A549 (cell line): Measurements from ENCODE around the gene DNAH8.

Experiments
- EP300 ChIP-seq, 2 experiments: fragments of >200 bp; sonication (Bioruptor Twin); formaldehyde crosslinking; IDR thresholded peaks; 2 replicates in 1 of 2; 3 replicates in 1 of 2; pipeline ENCODE4 v1.6.1; 2016 to 2017
- MYC ChIP-seq: IDR thresholded peaks from 2 replicates; pipeline ENCODE4 v1.6.1; 2012; ENCODE audit warnings: mild to moderate bottlenecking, inconsistent platforms, low read length, improper control_type of control experiment, borderline replicate concordance
- NR3C1 ChIP-seq: fragments of >200 bp; sonication (Bioruptor Twin); formaldehyde crosslinking; IDR thresholded peaks from 3 replicates; pipeline ENCODE4 v1.6.1; 2017
- POLR2A ChIP-seq: IDR thresholded peaks from 2 replicates; pipeline ENCODE4 v1.6.1; 2012; ENCODE audit warnings: mild to moderate bottlenecking, low read length
- ZC3H11A ChIP-seq: fragments of 450-650 bp; IDR thresholded peaks from 2 replicates; pipeline ENCODE4 v1.6.1; 2014; ENCODE audit warnings: antibody characterized with exemption, mild to moderate bottlenecking
- TF ChIP-seq, protein P1 (sequence below): fragments of >200 bp; sonication (Bioruptor Twin); formaldehyde crosslinking; IDR thresholded peaks from 3 replicates; pipeline ENCODE4 v1.5.1; 2016
- TF ChIP-seq, protein P2 (sequence below): IDR thresholded peaks from 2 replicates; pipeline ENCODE4 v1.6.1; 2012

DNA sequence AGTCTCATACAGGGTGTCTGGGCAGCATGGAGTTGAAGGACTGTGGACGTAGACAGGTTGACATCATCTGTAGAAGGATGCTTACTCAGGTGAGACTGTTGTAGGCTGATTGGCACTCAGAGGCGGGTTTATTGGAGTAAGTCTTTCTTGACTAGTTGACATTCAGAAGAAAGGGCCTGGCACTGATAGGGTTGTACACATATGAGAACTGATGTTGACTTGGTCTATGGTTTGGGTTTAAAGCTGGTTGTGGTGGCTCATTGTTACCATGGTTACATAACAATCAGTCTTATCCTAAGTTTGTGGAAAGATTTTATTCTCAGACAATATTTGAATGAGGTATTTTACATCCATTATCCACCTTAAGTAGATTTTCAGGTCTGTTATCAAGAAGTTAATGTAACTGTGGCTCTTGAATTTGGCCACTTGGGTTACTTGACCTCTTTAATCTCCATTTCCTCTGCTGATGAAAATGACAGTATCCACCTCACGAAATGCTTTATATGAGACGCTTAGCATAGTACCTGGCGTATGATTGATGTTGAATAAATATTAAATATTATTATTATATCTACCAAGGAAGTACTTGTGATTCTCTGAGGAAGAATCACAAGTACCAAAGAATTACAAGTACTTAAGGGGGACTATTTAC, 109.3 kb downstream of the DNAH8 start:
- TF ChIP-seq ZC3H11A (no peak), POLR2A (no peak), NR3C1 (no peak), MYC (no peak), EP300 (IDR thresholded peaks at IDR 0.05) (no peak)
- TF ChIP-seq, protein P1, sequence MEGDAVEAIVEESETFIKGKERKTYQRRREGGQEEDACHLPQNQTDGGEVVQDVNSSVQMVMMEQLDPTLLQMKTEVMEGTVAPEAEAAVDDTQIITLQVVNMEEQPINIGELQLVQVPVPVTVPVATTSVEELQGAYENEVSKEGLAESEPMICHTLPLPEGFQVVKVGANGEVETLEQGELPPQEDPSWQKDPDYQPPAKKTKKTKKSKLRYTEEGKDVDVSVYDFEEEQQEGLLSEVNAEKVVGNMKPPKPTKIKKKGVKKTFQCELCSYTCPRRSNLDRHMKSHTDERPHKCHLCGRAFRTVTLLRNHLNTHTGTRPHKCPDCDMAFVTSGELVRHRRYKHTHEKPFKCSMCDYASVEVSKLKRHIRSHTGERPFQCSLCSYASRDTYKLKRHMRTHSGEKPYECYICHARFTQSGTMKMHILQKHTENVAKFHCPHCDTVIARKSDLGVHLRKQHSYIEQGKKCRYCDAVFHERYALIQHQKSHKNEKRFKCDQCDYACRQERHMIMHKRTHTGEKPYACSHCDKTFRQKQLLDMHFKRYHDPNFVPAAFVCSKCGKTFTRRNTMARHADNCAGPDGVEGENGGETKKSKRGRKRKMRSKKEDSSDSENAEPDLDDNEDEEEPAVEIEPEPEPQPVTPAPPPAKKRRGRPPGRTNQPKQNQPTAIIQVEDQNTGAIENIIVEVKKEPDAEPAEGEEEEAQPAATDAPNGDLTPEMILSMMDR: no peak
- TF ChIP-seq, protein P2, sequence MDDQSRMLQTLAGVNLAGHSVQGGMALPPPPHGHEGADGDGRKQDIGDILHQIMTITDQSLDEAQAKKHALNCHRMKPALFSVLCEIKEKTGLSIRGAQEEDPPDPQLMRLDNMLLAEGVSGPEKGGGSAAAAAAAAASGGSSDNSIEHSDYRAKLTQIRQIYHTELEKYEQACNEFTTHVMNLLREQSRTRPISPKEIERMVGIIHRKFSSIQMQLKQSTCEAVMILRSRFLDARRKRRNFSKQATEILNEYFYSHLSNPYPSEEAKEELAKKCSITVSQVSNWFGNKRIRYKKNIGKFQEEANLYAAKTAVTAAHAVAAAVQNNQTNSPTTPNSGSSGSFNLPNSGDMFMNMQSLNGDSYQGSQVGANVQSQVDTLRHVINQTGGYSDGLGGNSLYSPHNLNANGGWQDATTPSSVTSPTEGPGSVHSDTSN: no peak
